ENCODE data around the gene SNRK. TPM values are rescaled to one million over a fixed set of nuclear protein-coding genes. Genes with fewer than 3 reads are reported as not detected.

The SNRK gene
- total and polyA plus RNA-seq, 2 experiments from 2014 or later: 10.7 to 25.3 TPM

GRCh38 chr3:43379343-43379742 lies 93.0 kb downstream of the SNRK start:
- no peaks in the 10 kb centered on the region for H4K20me1 ChIP-seq (ENCODE audit: insufficient read depth, poor library complexity, severe bottlenecking)
- no peak overlapping the region for H2AFZ ChIP-seq
- no peaks in the 10 kb centered on the region for H3K4me1 ChIP-seq (ENCODE audit: insufficient read depth)
- no peaks in the 10 kb centered on the region for H3K9me2 ChIP-seq (replicated peaks; ENCODE audit: insufficient read depth)
- DNase-seq (ENCODE audit: low spot score): no peak
- no peak overlapping the region for H3K27ac ChIP-seq
- no peak overlapping the region for H3K4me2 ChIP-seq
- H3K79me2 ChIP-seq: no peaks in the 10 kb centered on the region
- no peaks in the 10 kb centered on the region for H3K36me3 ChIP-seq (replicated peaks; ENCODE audit: insufficient read depth, low read depth)
- H3K9me3 ChIP-seq (ENCODE audit: low read depth): no peaks in the 10 kb centered on the region
- TF ChIP-seq EZH2 (IDR thresholded peaks at IDR 0.05; ENCODE audit: borderline replicate concordance) (no peak), EZH2phosphoT487 (IDR thresholded peaks at IDR 0.05; ENCODE audit: low read depth, severe bottlenecking, unreplicated experiment) (no peak)
- WGBS (ENCODE audit: low lambda C conversion rate, missing lambda C conversion rate): 51% methylated on average over 3 of the region's 3 CpGs
- no peaks in the 10 kb centered on the region for H3K27me3 ChIP-seq
- no peak overlapping the region for H3K4me3 ChIP-seq

GRCh38 chr3:43388175-43388574 lies 101.8 kb downstream of the SNRK start:
- 87% methylated on average over 5 of the region's 5 CpGs for WGBS (ENCODE audit: low lambda C conversion rate, missing lambda C conversion rate)

GRCh38 chr3:43388915-43389314 lies 102.6 kb downstream of the SNRK start:
- TF ChIP-seq CTCF (IDR thresholded peaks at IDR 0.05; ENCODE audit: poor library complexity): no peak
- no peak for DNase-seq (ENCODE audit: low spot score)
- Histone ChIP-seq H3K36me3 (replicated peaks; ENCODE audit: insufficient read depth, low read depth) (no peaks in the 10 kb centered on the region), H4K20me1 (ENCODE audit: insufficient read depth, poor library complexity, severe bottlenecking) (no peaks in the 10 kb centered on the region), H3K4me1 (ENCODE audit: insufficient read depth) (no peaks in the 10 kb centered on the region), H3K9me2 (replicated peaks; ENCODE audit: insufficient read depth) (no peaks in the 10 kb centered on the region), H3K4me3 (no peak overlapping the region), H3K9me3 (ENCODE audit: low read depth) (no peaks in the 10 kb centered on the region), H3K79me2 (no peaks in the 10 kb centered on the region), H2AFZ (no peak overlapping the region), H3K4me2 (no peak overlapping the region), H3K27me3 (no peaks in the 10 kb centered on the region), H3K27ac (no peak overlapping the region)

More at GRCh38 chr3:43388175-43388574, 101.8 kb downstream of the SNRK start:
- Histone ChIP-seq H3K4me3 (no peak overlapping the region), H3K4me2 (no peak overlapping the region), H4K20me1 (ENCODE audit: insufficient read depth, poor library complexity, severe bottlenecking) (no peaks in the 10 kb centered on the region), H3K27ac (no peak overlapping the region), H2AFZ (no peak overlapping the region), H3K27me3 (no peaks in the 10 kb centered on the region), H3K9me2 (replicated peaks; ENCODE audit: insufficient read depth) (no peaks in the 10 kb centered on the region), H3K9me3 (ENCODE audit: low read depth) (no peaks in the 10 kb centered on the region), H3K79me2 (no peaks in the 10 kb centered on the region), H3K36me3 (replicated peaks; ENCODE audit: insufficient read depth, low read depth) (no peaks in the 10 kb centered on the region), H3K4me1 (ENCODE audit: insufficient read depth) (no peaks in the 10 kb centered on the region)
- no peak for TF ChIP-seq CTCF (IDR thresholded peaks at IDR 0.05; ENCODE audit: poor library complexity)
- TF ChIP-seq EZH2 (IDR thresholded peaks at IDR 0.05; ENCODE audit: borderline replicate concordance): no peak
- no peak for TF ChIP-seq EZH2phosphoT487 (IDR thresholded peaks at IDR 0.05; ENCODE audit: low read depth, severe bottlenecking, unreplicated experiment)
- DNase-seq (ENCODE audit: low spot score): no peak

- WGBS (ENCODE audit: low lambda C conversion rate, missing lambda C conversion rate): 82% methylated on average over 10 of the region's 10 CpGs
These were observed 103.3 kb downstream of the SNRK start for GRCh38 chr3:43389388-43390254.

More at GRCh38 chr3:43389388-43390254, 103.3 kb downstream of the SNRK start:
- no peak overlapping the region for H3K4me3 ChIP-seq
- TF ChIP-seq EZH2 (IDR thresholded peaks at IDR 0.05; ENCODE audit: borderline replicate concordance) (no peak), EZH2phosphoT487 (IDR thresholded peaks at IDR 0.05; ENCODE audit: low read depth, severe bottlenecking, unreplicated experiment) (no peak), CTCF (IDR thresholded peaks at IDR 0.05; ENCODE audit: poor library complexity) (no peak)
- H4K20me1 ChIP-seq (ENCODE audit: insufficient read depth, poor library complexity, severe bottlenecking): no peaks in the 10 kb centered on the region
- H3K36me3 ChIP-seq (replicated peaks; ENCODE audit: insufficient read depth, low read depth): no peaks in the 10 kb centered on the region
- no peaks in the 10 kb centered on the region for H3K9me3 ChIP-seq (ENCODE audit: low read depth)
- no peaks in the 10 kb centered on the region for H3K27me3 ChIP-seq
- H2AFZ ChIP-seq: no peak overlapping the region
- H3K4me1 ChIP-seq (ENCODE audit: insufficient read depth): no peaks in the 10 kb centered on the region
- H3K79me2 ChIP-seq: no peaks in the 10 kb centered on the region
- DNase-seq (ENCODE audit: low spot score): no peak
- no peak overlapping the region for H3K4me2 ChIP-seq
- H3K9me2 ChIP-seq (replicated peaks; ENCODE audit: insufficient read depth): no peaks in the 10 kb centered on the region
- H3K27ac ChIP-seq: no peak overlapping the region
